HG03469 (cell line): Measurements from ENCODE around the gene SLC6A3.
"Not testable (repeated sequence)": the region's sequence is repeated elsewhere in the genome, so short reads cannot be mapped to it uniquely, and the experiment has no call there.

ENCODE experiments used
- ATAC-seq: cut with Tn5 transposase; IDR thresholded peaks from one replicate; pipeline ENCODE4 v1.9.1; 2021; ENCODE audit warnings: mild to moderate bottlenecking, moderate library complexity, moderate number of reproducible peaks; ENCODE audit not compliant: unreplicated experiment

The SLC6A3 gene

GRCh38 chr5:1465117-1465516, 19.9 kb upstream of the SLC6A3 start:
- no peak for ATAC-seq

- no peak for ATAC-seq
These were observed 19.3 kb upstream of the SLC6A3 start for GRCh38 chr5:1464511-1464910.

GRCh38 chr5:1464096-1464446, 18.8 kb upstream of the SLC6A3 start:
- ATAC-seq: no peak

GRCh38 chr5:1463326-1464095, 18.3 kb upstream of the SLC6A3 start:
- ATAC-seq: no peak

- ATAC-seq: no peak
These were observed 17.1 kb upstream of the SLC6A3 start for GRCh38 chr5:1462358-1462757.

- no peak for ATAC-seq
These were observed 16.2 kb upstream of the SLC6A3 start for GRCh38 chr5:1461396-1461795.

- ATAC-seq: no peak
These were observed 14.9 kb upstream of the SLC6A3 start for GRCh38 chr5:1460054-1460682.

- ATAC-seq: not testable (repeated sequence)
These were observed 14.2 kb upstream of the SLC6A3 start for GRCh38 chr5:1459435-1459834.

GRCh38 chr5:1456110-1456881, 11.1 kb upstream of the SLC6A3 start:
- ATAC-seq: not testable (repeated sequence)

- no peak for ATAC-seq
These were observed 8.4 kb upstream of the SLC6A3 start for GRCh38 chr5:1453613-1454012.

- ATAC-seq: no peak
These were observed 3.9 kb upstream of the SLC6A3 start for GRCh38 chr5:1449081-1449630.

GRCh38 chr5:1448511-1449011, 3.3 kb upstream of the SLC6A3 start:
- no peak for ATAC-seq

GRCh38 chr5:1447671-1448361, 2.6 kb upstream of the SLC6A3 start:
- no peak for ATAC-seq

GRCh38 chr5:1446602-1447343, 1.5 kb upstream of the SLC6A3 start:
- ATAC-seq: no peak

- no peak for ATAC-seq
These were observed 705 bp upstream of the SLC6A3 start for GRCh38 chr5:1445689-1446601.

GRCh38 chr5:1444361-1445189, 665 bp downstream of the SLC6A3 start:
- ATAC-seq: no peak

- ATAC-seq: no peak
These were observed 1.3 kb downstream of the SLC6A3 start for GRCh38 chr5:1443991-1444360.

GRCh38 chr5:1443171-1443570, 2.1 kb downstream of the SLC6A3 start:
- no peak for ATAC-seq
